GM18498 (cell line): ENCODE data around the gene GLOD4.
"Not testable (repeated sequence)": the region's sequence is repeated elsewhere in the genome, so short reads cannot be mapped to it uniquely, and the experiment has no call there.

ENCODE experiments used
- ATAC-seq: cut with Tn5 transposase; IDR thresholded peaks from one replicate; pipeline ENCODE4 v1.9.1; 2021; ENCODE audit warnings: mild to moderate bottlenecking, moderate library complexity; ENCODE audit not compliant: unreplicated experiment

The GLOD4 gene

DNA sequence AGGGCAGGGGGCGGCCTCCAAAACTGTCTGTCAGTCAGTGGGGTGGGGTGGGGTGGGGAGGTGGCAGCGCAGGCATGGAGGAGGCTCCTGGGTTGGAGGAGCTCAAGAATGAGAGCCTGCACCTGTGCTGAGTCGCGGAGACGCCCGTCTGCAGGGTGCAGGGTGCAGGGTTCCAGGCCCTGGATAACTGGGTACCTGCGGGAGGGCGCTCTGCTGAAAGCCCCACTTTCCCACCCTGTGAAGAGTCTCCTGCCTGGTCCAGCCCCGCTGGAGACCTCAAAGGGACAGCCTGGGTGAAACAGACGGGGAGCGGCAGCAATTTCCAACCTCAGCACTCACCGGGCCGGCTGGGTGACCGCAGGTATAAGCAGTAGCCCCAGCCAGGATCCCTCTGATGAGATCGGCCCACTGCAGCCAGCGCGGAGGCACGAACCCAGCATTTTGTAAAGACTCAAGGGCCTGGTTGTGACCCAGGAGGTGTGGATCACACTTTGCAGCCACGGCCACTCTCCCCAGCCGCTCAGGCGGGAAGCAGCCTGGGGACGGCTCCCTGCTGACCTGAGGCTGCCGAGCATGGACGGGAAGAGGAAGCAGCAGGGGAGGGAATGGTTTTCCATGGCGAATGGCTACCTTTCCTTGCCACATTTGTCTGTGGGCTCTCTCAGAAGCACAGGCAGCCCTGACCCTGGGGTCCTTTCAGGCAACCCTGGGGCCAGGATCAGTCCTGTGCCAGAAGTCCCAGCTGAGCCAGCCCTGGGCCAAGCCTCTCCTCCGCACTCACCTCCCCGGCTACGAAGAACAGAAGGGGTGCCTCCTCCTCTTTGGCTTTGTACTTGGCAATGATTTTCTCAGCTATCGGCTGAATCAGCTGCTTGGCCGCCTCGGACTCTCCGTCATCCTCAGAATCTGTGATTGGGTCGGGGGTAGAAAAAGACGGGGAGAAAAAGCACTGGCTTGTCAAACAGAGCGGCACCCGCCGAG, 21.1 kb upstream of the GLOD4 start:
- ATAC-seq: no peak

DNA sequence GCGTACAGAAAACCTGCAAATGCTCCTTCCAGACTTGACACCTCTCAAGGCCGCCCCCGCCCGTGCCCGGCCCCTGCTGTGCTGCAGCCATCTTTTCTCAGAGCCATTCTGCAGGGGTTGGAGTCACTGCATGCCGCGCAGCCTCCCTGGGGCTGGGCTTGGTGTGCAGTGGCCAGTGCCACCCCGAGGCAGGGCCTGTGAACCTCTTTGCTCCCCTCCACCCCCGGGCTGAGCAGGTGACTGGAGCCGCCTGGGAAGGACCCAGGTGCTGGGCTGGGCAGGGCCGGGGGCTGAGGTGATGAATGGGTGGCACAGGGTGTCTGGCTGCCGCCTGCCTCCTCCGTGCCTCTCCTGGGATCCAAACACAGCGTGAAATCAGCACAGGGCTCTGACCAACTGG, 20.4 kb upstream of the GLOD4 start:
- ATAC-seq: no peak

DNA sequence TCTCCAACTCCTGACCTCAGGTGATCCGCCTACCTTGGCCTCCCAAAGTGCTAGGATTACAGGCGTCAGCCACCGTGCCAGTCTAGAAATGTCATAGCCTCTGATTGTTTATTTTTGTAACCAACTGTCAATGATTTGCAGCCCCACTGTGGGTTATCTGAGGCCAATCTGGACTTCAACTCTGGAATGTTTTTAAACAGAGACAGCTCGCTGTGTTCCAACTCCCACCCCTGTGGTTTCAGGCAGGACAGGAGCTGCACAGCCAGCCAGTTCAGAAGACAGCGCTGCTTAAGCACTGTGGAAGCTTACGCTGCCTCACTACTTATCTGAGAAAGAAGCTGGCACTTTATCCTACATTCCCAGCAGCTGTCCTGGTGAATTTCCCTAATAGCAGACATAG, 19.6 kb upstream of the GLOD4 start:
- no peak for ATAC-seq

- no peak for ATAC-seq
Observed at GRCh38 chr17:800446-801242, 18.6 kb upstream of the GLOD4 start.

- ATAC-seq: no peak
Observed at GRCh38 chr17:799261-799660, 17.2 kb upstream of the GLOD4 start.

GRCh38 chr17:798246-798645, 16.2 kb upstream of the GLOD4 start:
- no peak for ATAC-seq

GRCh38 chr17:797236-797840, 15.3 kb upstream of the GLOD4 start:
- ATAC-seq: no peak

DNA sequence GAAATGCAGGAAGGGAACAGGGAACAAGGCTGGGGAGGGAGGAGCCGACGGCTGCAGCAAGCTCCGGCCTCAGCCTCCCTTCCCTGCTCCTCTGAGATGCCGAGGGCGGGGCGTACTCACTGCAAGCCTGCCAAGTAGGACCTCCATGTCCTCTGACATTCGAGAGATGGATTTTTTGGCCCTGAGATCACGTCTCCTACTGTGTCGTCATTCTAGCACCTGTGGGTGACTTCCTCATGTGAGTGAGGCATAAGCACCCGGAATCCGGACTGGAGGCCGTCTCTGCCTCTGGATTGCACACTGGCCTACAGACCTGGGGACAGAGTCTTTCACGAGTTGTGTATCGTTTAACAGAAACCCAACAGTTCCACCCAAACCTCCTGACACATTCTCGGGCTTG, 14.5 kb upstream of the GLOD4 start:
- ATAC-seq: no peak

DNA sequence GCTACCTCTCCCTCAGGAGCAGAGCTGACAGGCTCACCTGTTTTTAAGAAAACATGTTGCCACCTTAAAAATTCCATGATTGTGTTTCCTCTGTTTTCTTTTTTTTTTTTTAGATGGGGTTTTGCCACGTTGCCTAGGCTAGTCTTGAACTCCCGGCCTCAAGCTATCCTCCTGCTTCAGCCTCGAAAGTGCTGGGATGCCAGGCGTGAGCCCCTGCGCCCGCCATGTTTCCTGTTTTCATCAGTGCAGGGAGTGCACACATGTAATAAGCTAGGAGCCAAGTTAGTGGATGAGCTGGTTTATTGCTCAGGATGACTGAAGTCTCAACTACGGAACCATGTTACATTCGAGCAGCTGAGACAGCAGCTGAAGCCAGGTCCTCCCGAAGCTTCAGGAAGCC, 13.6 kb upstream of the GLOD4 start:
- no peak for ATAC-seq

- ATAC-seq: no peak
Observed at GRCh38 chr17:795276-795675, 13.2 kb upstream of the GLOD4 start.

GRCh38 chr17:794876-795275, 12.8 kb upstream of the GLOD4 start:
- peak; percentile 57 for ATAC-seq

- no peak for ATAC-seq
Observed at GRCh38 chr17:792277-792676, 10.2 kb upstream of the GLOD4 start.

GRCh38 chr17:791829-792228, 9.7 kb upstream of the GLOD4 start:
- no peak for ATAC-seq

DNA sequence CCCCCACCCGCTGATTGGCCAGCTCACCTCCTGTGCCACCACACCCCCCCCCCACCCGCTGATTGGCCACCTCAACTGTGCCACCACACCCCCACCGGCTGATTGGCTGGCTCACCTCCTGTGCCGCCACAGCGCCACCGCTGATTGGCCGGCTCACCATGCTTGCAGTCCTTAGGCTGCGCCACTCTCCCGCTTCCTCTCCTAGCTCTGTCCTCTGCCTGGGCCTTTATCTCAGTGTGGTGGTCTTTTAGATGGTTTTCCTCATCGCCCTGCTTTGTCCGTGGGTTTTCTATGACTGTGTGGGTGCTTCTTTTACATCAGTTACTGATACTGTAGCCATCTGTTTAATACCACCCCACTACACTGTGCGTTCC, 8.8 kb upstream of the GLOD4 start:
- not testable (repeated sequence) for ATAC-seq

DNA sequence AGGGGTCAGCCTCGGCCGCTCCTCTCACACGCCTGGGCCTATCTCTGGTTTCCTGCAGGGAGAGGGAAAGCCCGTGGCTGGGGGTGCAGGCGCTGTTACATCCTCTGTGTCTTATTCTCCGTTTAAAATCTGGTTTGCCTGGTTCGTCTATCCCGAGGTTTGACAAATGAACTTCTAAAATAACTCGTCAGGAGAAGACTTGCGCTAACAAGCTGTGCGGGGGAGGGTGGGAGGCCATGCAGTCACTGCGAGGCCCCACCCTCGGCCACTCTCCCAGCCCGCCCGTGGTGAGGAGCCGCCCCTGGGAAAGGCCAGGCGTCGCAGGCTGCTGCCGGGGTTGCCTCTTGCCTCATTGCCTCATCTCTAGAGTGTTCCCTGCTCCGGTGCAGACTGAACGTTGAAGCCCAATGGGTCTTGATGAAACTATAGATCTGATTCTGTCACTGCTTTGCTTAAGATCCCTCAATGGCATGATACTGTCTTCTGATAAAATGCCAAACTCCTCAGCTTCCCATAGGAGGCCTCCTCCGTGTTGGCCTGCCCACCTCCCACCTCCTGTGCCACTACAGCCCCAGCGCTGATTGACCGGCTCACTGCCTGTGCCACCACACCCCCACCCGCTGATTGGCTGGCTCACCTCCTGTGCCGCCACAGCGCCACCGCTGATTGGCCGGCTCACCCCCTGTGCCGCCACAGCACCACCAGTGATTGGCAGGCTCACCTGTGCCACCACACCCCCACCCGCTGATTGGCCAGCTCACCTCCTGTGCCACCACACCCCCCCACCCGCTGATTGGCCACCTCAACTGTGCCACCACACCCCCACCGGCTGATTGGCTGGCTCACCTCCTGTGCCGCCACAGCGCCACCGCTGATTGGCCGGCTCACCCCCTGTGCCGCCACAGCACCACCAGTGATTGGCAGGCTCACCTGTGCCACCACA, 8.1 kb upstream of the GLOD4 start:
- ATAC-seq: not testable (repeated sequence)

- no peak for ATAC-seq
Observed at GRCh38 chr17:789160-789840, 7.2 kb upstream of the GLOD4 start.

DNA sequence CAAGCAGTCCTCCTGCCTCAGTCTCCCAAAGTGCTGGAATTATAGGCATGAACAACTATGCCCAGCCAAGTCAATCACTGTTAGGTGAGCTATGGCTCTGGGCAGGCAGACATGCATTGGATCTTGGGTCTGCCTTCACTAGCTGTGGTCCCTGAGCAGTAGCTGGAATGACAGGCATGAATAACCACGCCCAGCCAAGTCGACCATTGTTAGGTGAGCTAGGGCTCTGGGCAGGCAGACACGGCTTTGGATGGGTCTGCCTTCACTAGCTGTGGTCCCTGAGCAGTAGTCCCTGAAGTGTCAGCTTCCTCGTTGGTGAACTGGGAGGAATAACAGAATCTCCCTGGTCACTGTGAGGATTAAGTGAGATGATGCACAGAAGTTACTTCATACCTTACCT, 6.5 kb upstream of the GLOD4 start:
- ATAC-seq: no peak

DNA sequence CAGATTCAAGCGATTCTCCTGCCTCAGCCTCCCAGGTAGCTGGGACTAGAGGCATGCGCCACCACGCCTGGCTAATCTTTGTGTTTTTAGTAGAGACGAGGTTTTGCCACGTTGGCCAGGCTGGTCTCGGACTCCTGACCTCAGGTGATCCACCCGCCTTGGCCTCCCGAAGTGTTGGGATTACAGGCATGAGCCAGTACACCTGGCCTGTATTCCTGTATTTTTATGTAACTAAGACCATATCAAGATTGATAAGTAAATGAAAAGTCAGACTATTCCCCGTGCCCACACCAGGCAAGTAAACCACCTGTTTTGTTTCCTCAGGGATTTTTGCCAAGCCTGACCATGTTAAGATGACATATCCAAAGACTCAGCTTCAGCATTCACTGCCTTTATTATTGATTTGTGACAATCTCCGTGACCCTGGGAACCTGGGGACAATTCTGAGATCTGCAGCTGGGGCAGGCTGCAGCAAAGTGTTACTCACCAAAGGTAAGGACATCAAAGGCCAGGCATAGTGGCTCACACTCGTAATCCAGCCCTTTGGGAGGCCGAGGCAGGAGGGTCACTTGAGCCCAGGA, 5.7 kb upstream of the GLOD4 start:
- no peak for ATAC-seq

- ATAC-seq: not testable (repeated sequence)
Observed at GRCh38 chr17:785901-786300, 3.8 kb upstream of the GLOD4 start.

DNA sequence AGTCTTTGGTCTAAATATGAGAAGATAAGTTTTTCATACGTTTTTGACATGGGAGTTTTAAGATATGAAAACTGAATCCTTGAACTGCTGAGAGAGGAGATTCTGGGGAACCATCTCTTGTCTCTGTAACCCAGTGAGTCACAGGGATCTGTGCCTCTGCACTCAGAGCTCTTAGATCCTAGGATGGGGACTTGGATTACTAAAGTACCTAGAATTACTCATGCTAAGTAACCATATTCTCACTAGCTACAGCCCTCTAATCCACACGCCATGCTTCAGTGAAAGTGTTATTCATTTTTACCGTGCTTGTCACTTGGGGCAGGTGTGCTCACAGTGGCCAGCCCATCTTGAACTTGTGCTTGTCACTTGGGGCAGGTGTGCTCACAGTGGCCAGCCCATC, 2.1 kb upstream of the GLOD4 start:
- no peak for ATAC-seq
